Hindlimb muscle (tissue), 1 donor: ENCODE data around the gene HOOK2. TPM values are rescaled to one million over a fixed set of nuclear protein-coding genes. Genes with fewer than 3 reads are reported as not detected.
A peak's percentile ranks its signal among the peaks of the same experiment; 100 is the strongest.
"Not testable (repeated sequence)": the region's sequence is repeated elsewhere in the genome, so short reads cannot be mapped to it uniquely, and the experiment has no call there.

ENCODE experiments used
- DNase-seq: peaks from one replicate; pipeline ENCODE4 v3.0.0-alpha.2; 2013
- polyA plus RNA-seq: library from polyadenylated mRNA; unstranded; fragments of 120-200 nt; gene quantifications from one replicate; pipeline ENCODE4 v1.2.1, GENCODE V29; 2013; ENCODE audit not compliant: insufficient read length

The HOOK2 gene
- polyA plus RNA-seq, 1 donor = 30.2 TPM

GRCh38 chr19:12752056-12752781, 23.1 kb downstream of the HOOK2 start:
- DNase-seq = no peak

GRCh38 chr19:12751635-12752034, 23.7 kb downstream of the HOOK2 start, which contains the start of gene BEST2:
Gene BEST2 (plus strand): TSS chr19:12751791. CDS start chr19:12752593, 802 bp downstream.
- no peak for DNase-seq

- no peak for DNase-seq
Measured at GRCh38 chr19:12750851-12751250, 24.5 kb downstream of the HOOK2 start.

- no peak for DNase-seq
Measured at GRCh38 chr19:12749938-12750521, 25.3 kb downstream of the HOOK2 start.

GRCh38 chr19:12748489-12748888, 26.9 kb downstream of the HOOK2 start:
- no peak for DNase-seq

GRCh38 chr19:12745166-12745897, 30.0 kb downstream of the HOOK2 start:
- DNase-seq = no peak

GRCh38 chr19:12737835-12738351, 37.5 kb downstream of the HOOK2 start:
- DNase-seq = no peak

GRCh38 chr19:12736995-12737834, 38.1 kb downstream of the HOOK2 start, which contains the start of gene GET3:
Gene GET3 (plus strand): TSS chr19:12737497. CDS start chr19:12737506, 9 bp downstream.
- peak; percentile 93 for DNase-seq

GRCh38 chr19:12733369-12734214, 41.8 kb downstream of the HOOK2 start:
- no peak for DNase-seq

- DNase-seq = no peak
Measured at GRCh38 chr19:12731337-12731736, 44.0 kb downstream of the HOOK2 start.

- DNase-seq = no peak
Measured at GRCh38 chr19:12730064-12730463, 45.3 kb downstream of the HOOK2 start.

- DNase-seq = no peak
Measured at GRCh38 chr19:12727745-12728433, 47.5 kb downstream of the HOOK2 start.

- no peak for DNase-seq
Measured at GRCh38 chr19:12726988-12727316, 48.4 kb downstream of the HOOK2 start.

GRCh38 chr19:12725612-12726011, 49.7 kb downstream of the HOOK2 start:
- not testable (repeated sequence) for DNase-seq

- DNase-seq = peak; percentile 45
Measured at GRCh38 chr19:12723641-12724426, 51.5 kb downstream of the HOOK2 start, which contains the start of gene TNPO2. Gene TNPO2 (minus strand): TSS chr19:12723932. CDS start chr19:12720977, 2,955 bp downstream.

- DNase-seq = no peak
Measured at GRCh38 chr19:12723381-12723640, 52.0 kb downstream of the HOOK2 start.

GRCh38 chr19:12722566-12723380, 52.6 kb downstream of the HOOK2 start:
- DNase-seq = peak; percentile 98

GRCh38 chr19:12721656-12722565, 53.4 kb downstream of the HOOK2 start:
- peak; percentile 80 for DNase-seq
